A549 treated with dexamethasone at 1 μM for 4 hours (cell line): Measurements from ENCODE around the gene ZNF90. TPM values are rescaled to one million over a fixed set of nuclear protein-coding genes. Genes with fewer than 3 reads are reported as not detected.

Experiments used
- total RNA-seq: library from RNA; stranded (reverse); fragments of 200-300 nt; extraction: Qiagen RNA extraction; gene quantifications from 5 replicates; pipeline ENCODE4 v1.2.3, GENCODE V29; 2022

ZNF90 gene
- total RNA-seq: not detected in 5 replicates

GRCh38 chr19:20077791-20078463, at the start of gene ZNF90:
Gene ZNF90, plus strand, starts transcription at chr19:20078000. Its CDS starts 133 bp downstream, at chr19:20078133.

GRCh38 chr19:20039203-20039723, 38.5 kb upstream of the ZNF90 start, which contains the start of gene ZNF682:
Gene ZNF682, minus strand, starts transcription at chr19:20039505. Its CDS starts 160 bp downstream, at chr19:20039345.

DNA sequence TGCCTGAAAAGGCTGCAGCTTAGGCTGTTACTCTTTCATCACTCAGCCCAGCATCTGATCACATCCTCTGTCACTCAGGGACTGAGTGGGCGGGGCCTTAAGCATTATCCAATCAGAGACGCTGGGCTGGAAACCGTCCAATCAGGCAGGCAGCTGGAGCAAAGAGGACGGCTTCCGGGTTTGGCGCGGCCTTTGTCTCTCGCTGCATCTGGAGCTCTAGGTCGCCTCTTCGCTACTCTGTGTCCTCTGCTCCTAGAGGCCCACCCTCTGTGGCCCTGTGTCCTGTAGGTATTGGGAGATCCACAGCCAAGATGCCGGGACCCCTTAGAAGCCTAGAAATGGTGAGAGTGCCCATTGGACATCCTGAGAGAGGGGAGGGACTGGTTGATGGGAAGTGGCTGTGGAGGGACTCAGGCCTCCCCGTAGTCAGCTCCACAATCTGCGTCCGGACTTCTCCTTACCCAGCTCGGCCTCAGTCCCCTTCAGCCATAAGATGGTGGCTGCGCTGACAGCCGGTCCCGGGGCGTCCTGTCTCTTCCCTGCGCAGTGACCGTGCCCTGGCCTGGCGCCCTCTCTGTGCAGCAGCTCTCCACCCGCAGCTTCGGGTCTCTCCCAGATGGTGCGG, 89.3 kb downstream of the ZNF90 start, which contains the start of gene ZNF486:
Gene ZNF486, plus strand, starts transcription at position 195 of the 625 bp plus-strand sequence. Its CDS starts 117 bp downstream, at position 312.

Other genes starting within 250 kb of the ZNF90 start
- gene ZNF253, start 212.1 kb upstream of the ZNF90 start, total RNA-seq: not detected in 5 replicates
- not detected in 5 replicates for gene ZNF93, start 177.1 kb upstream of the ZNF90 start, total RNA-seq
- not detected in 5 replicates for gene ZNF682, start 38.5 kb upstream of the ZNF90 start, total RNA-seq
- not detected in 5 replicates for gene ZNF486, start 89.2 kb downstream of the ZNF90 start, total RNA-seq